Neuron (in vitro differentiated cells): Measurements from ENCODE around the gene PARK7.

Source experiments
- H2AFZ ChIP-seq: one replicate; pipeline ENCODE4 v1.6.1; 2013; ENCODE audit warnings: low read depth, mild to moderate bottlenecking, inconsistent platforms, low read length, moderate library complexity
- H3K27me3 ChIP-seq: one replicate; pipeline ENCODE4 v1.6.1; 2013; ENCODE audit warnings: low read length; ENCODE audit not compliant: insufficient read depth
- H3K36me3 ChIP-seq: one replicate; pipeline ENCODE4 v1.6.1; 2013; ENCODE audit warnings: low read length; ENCODE audit not compliant: insufficient read depth
- H3K4me1 ChIP-seq: one replicate; pipeline ENCODE4 v1.6.1; 2013; ENCODE audit warnings: low read length; ENCODE audit not compliant: insufficient read depth
- H3K4me3 ChIP-seq: 2 replicates; pipeline ENCODE4 v1.5.1; 2013; ENCODE audit warnings: mild to moderate bottlenecking, low read length, moderate library complexity
- H3K9me3 ChIP-seq: one replicate; pipeline ENCODE4 v1.6.1; 2013; ENCODE audit warnings: low read length

Gene PARK7

GRCh38 chr1:8011923-8012858, 50.7 kb downstream of the PARK7 start:
- Histone ChIP-seq H3K9me3 (no peaks in the 10 kb centered on the region), H3K4me3 (no peak overlapping the region), H3K36me3 (peaks cover 40% of the 10 kb centered on the region), H3K27me3 (no peaks in the 10 kb centered on the region), H3K4me1 (peaks cover 21% of the 10 kb centered on the region), H2AFZ (no peak overlapping the region)

- H3K9me3 ChIP-seq: no peaks in the 10 kb centered on the region
Observed at GRCh38 chr1:8012955-8013354, 51.4 kb downstream of the PARK7 start.

GRCh38 chr1:8013399-8013798, 51.9 kb downstream of the PARK7 start:
- H3K27me3 ChIP-seq: no peaks in the 10 kb centered on the region
- H3K4me1 ChIP-seq: peaks cover 32% of the 10 kb centered on the region
- no peaks in the 10 kb centered on the region for H3K9me3 ChIP-seq
- H3K36me3 ChIP-seq: peaks cover 40% of the 10 kb centered on the region
- H2AFZ ChIP-seq: no peak overlapping the region
- H3K4me3 ChIP-seq: no peak overlapping the region

More at GRCh38 chr1:8012955-8013354, 51.4 kb downstream of the PARK7 start:
- Histone ChIP-seq H2AFZ (no peak overlapping the region), H3K4me1 (peaks cover 28% of the 10 kb centered on the region), H3K36me3 (peaks cover 40% of the 10 kb centered on the region), H3K4me3 (no peak overlapping the region), H3K27me3 (no peaks in the 10 kb centered on the region)

GRCh38 chr1:8013800-8014199, 52.3 kb downstream of the PARK7 start:
- Histone ChIP-seq H3K27me3 (no peaks in the 10 kb centered on the region), H3K36me3 (peaks cover 40% of the 10 kb centered on the region)

GRCh38 chr1:8014381-8014988, 53.0 kb downstream of the PARK7 start:
- no peak overlapping the region for H3K4me3 ChIP-seq
- no peaks in the 10 kb centered on the region for H3K27me3 ChIP-seq
- no peak overlapping the region for H2AFZ ChIP-seq
- no peaks in the 10 kb centered on the region for H3K9me3 ChIP-seq
- peaks cover 40% of the 10 kb centered on the region for H3K36me3 ChIP-seq
- H3K4me1 ChIP-seq: peaks cover 43% of the 10 kb centered on the region

More at GRCh38 chr1:8013800-8014199, 52.3 kb downstream of the PARK7 start:
- Histone ChIP-seq H3K4me3 (no peak overlapping the region), H3K9me3 (no peaks in the 10 kb centered on the region), H2AFZ (no peak overlapping the region), H3K4me1 (peaks cover 36% of the 10 kb centered on the region)

- no peak overlapping the region for H2AFZ ChIP-seq
- peaks cover 50% of the 10 kb centered on the region for H3K4me1 ChIP-seq
- H3K4me3 ChIP-seq: no peak overlapping the region
Observed at GRCh38 chr1:8015036-8015808, 53.7 kb downstream of the PARK7 start.

GRCh38 chr1:8015809-8016165, 54.3 kb downstream of the PARK7 start:
- H3K4me3 ChIP-seq: no peak overlapping the region
- H3K9me3 ChIP-seq: no peaks in the 10 kb centered on the region
- no peaks in the 10 kb centered on the region for H3K27me3 ChIP-seq
- H3K4me1 ChIP-seq: peaks cover 51% of the 10 kb centered on the region
- no peak overlapping the region for H2AFZ ChIP-seq
- H3K36me3 ChIP-seq: peaks cover 37% of the 10 kb centered on the region

More at GRCh38 chr1:8015036-8015808, 53.7 kb downstream of the PARK7 start:
- H3K9me3 ChIP-seq: no peaks in the 10 kb centered on the region
- H3K27me3 ChIP-seq: no peaks in the 10 kb centered on the region
- H3K36me3 ChIP-seq: peaks cover 37% of the 10 kb centered on the region

- Histone ChIP-seq H2AFZ (no peak overlapping the region), H3K27me3 (no peaks in the 10 kb centered on the region), H3K9me3 (no peaks in the 10 kb centered on the region), H3K36me3 (peaks cover 33% of the 10 kb centered on the region), H3K4me1 (peaks cover 51% of the 10 kb centered on the region), H3K4me3 (no peak overlapping the region)
Observed at GRCh38 chr1:8016210-8016894, 54.8 kb downstream of the PARK7 start.

GRCh38 chr1:8016895-8017241, 55.4 kb downstream of the PARK7 start:
- peaks cover 28% of the 10 kb centered on the region for H3K36me3 ChIP-seq
- no peaks in the 10 kb centered on the region for H3K9me3 ChIP-seq
- peaks cover 51% of the 10 kb centered on the region for H3K4me1 ChIP-seq
- H3K27me3 ChIP-seq: no peaks in the 10 kb centered on the region
- no peak overlapping the region for H3K4me3 ChIP-seq
- H2AFZ ChIP-seq: no peak overlapping the region

GRCh38 chr1:8017495-8018197, 56.1 kb downstream of the PARK7 start:
- Histone ChIP-seq H3K27me3 (no peaks in the 10 kb centered on the region), H3K4me1 (peaks cover 51% of the 10 kb centered on the region), H3K9me3 (no peaks in the 10 kb centered on the region), H3K4me3 (peak overlapping the region; percentile 22), H3K36me3 (peaks cover 20% of the 10 kb centered on the region), H2AFZ (no peak overlapping the region)

- Histone ChIP-seq H2AFZ (no peak overlapping the region), H3K4me1 (peaks cover 54% of the 10 kb centered on the region), H3K36me3 (peaks cover 10% of the 10 kb centered on the region), H3K4me3 (peak overlapping the region; percentile 11), H3K9me3 (no peaks in the 10 kb centered on the region), H3K27me3 (no peaks in the 10 kb centered on the region)
Observed at GRCh38 chr1:8018492-8019228, 57.1 kb downstream of the PARK7 start.

GRCh38 chr1:8019229-8019620, 57.7 kb downstream of the PARK7 start:
- Histone ChIP-seq H3K36me3 (peaks cover 5% of the 10 kb centered on the region), H3K4me1 (peaks cover 59% of the 10 kb centered on the region), H3K9me3 (no peaks in the 10 kb centered on the region), H3K27me3 (no peaks in the 10 kb centered on the region), H2AFZ (no peak overlapping the region), H3K4me3 (no peak overlapping the region)
